K562 (cell line): ENCODE results near the gene OR2A14. TPM values are rescaled to one million over a fixed set of nuclear protein-coding genes. Genes with fewer than 3 reads are reported as not detected.

ENCODE experiments used
- ATAC-seq: fragments of 200-7000 bp; cut with Tn5 transposase; 3 replicates; pipeline ENCODE4 v1.9.1; 2020; ENCODE audit warnings: moderate library complexity
- BruUV-seq: library from RNA; stranded (reverse); fragments of 400-500 nt; replicated peaks from 2 replicates; lab custom pipeline; 2021; lab: Mats Ljungman, UMichigan
- CTCF ChIA-PET: fragments of 300-600 bp; formaldehyde crosslinking; extraction: SDS; loops from one replicate; lab custom pipeline; 2021; ENCODE audit warnings: low intra/inter-chr PET ratio; lab: Yijun Ruan, JAX
- POLR2A ChIA-PET: fragments of 300-600, 350-650 bp; sonication (Branson Sonifier 250); formaldehyde crosslinking; extraction: SDS; loops from one replicate; lab custom pipeline; 2021; ENCODE audit warnings: antibody characterized with exemption, inconsistent platforms; lab: Yijun Ruan, JAX
- DNase-seq, 4 experiments: peaks; one replicate each; pipeline versions ENCODE4 v3.0.0 to v3.0.0-alpha.2; 2011 to 2018; ENCODE audit warnings: low spot score in 3 of 4, mixed read lengths in 3 of 4; ENCODE audit errors: extremely low read depth in 1 of 4
- FAIRE-seq: peaks from 2 replicates; lab custom pipeline; 2011; peaks lifted over from hg19 to GRCh38; lab: Jason Lieb, UNC
- H2AFZ ChIP-seq: 2 replicates; pipeline ENCODE4 v1.6.0; 2011; ENCODE audit warnings: low read depth, low read length, control low read depth, inconsistent platforms
- H3K27ac ChIP-seq: fragments of 200-600 bp; 3 replicates; pipeline ENCODE4 v1.8.0; 2011; ENCODE audit warnings: low read depth, mild to moderate bottlenecking, control low read depth, inconsistent platforms, low read length, moderate library complexity, mixed read lengths; ENCODE audit errors: extremely low read depth
- H3K27me3 ChIP-seq, 2 experiments: fragments of 300-600 bp in 1 of 2; 2 replicates in 1 of 2; 3 replicates in 1 of 2; pipeline versions ENCODE4 v1.6.0 to v1.8.0; 2011; ENCODE audit warnings: inconsistent platforms in 2 of 2, low read length in 2 of 2, mild to moderate bottlenecking in 1 of 2, mixed read lengths in 1 of 2, moderate library complexity in 1 of 2; ENCODE audit not compliant: control insufficient read depth in 2 of 2, insufficient read depth in 2 of 2
- H3K36me3 ChIP-seq: fragments of 300-600 bp; 3 replicates; pipeline ENCODE4 v1.8.0; 2011; ENCODE audit warnings: mild to moderate bottlenecking, low read length, inconsistent platforms; ENCODE audit not compliant: control insufficient read depth, insufficient read depth
- H3K4me1 ChIP-seq, 2 experiments: fragments of 200-600 bp in 1 of 2; replicated peaks in 1 of 2; 2 replicates in 1 of 2; 3 replicates in 1 of 2; pipeline versions ENCODE4 v1.5.1 to v1.8.0; 2011; ENCODE audit warnings: inconsistent platforms in 2 of 2, low read length in 2 of 2, mild to moderate bottlenecking in 1 of 2, mixed read lengths in 1 of 2, moderate library complexity in 1 of 2; ENCODE audit not compliant: control insufficient read depth in 2 of 2, insufficient read depth in 2 of 2
- H3K4me2 ChIP-seq: 2 replicates; pipeline ENCODE4 v1.6.1; 2011; ENCODE audit warnings: low read length, control low read depth, inconsistent platforms, mixed read lengths; ENCODE audit not compliant: insufficient read depth
- H3K4me3 ChIP-seq: fragments of 200-600 bp; sonication (generic), shearing (Covaris generic); 2 replicates; pipeline ENCODE4 v1.5.1; 2016; ENCODE audit warnings: control low read depth, inconsistent platforms
- H3K79me2 ChIP-seq: fragments of 200-600 bp; 3 replicates; pipeline ENCODE4 v1.8.0; 2011; ENCODE audit warnings: low read length, inconsistent platforms; ENCODE audit not compliant: control insufficient read depth, insufficient read depth
- H3K9ac ChIP-seq, 2 experiments: 2 replicates each; pipeline versions ENCODE4 v1.6.0 to v1.6.1; 2011; ENCODE audit warnings: low read depth in 2 of 2, low read length in 2 of 2, control low read depth in 1 of 2, inconsistent platforms in 1 of 2, mild to moderate bottlenecking in 1 of 2, mixed read lengths in 1 of 2; ENCODE audit not compliant: insufficient read depth in 1 of 2
- H3K9me1 ChIP-seq: one replicate; pipeline ENCODE4 v1.6.0; 2011; ENCODE audit warnings: inconsistent platforms, mild to moderate bottlenecking, low read length, moderate library complexity; ENCODE audit not compliant: control insufficient read depth, insufficient read depth
- H3K9me3 ChIP-seq: replicated peaks from 2 replicates; pipeline ENCODE4 v1.5.1; 2011; ENCODE audit warnings: low read depth, low read length, inconsistent platforms; ENCODE audit not compliant: control insufficient read depth, insufficient read depth
- H4K20me1 ChIP-seq: replicated peaks from 2 replicates; pipeline ENCODE4 v1.6.1; 2011; ENCODE audit warnings: low read length, inconsistent platforms, mixed read lengths; ENCODE audit not compliant: control insufficient read depth, insufficient read depth
- BCL6 ChIP-seq: fragments of 250-450 bp; sonication (Bioruptor Pico); IDR thresholded peaks from 2 replicates; pipeline ENCODE4 v1.4.0; 2020
- NR3C1 ChIP-seq: sonication (generic); formaldehyde crosslinking; IDR thresholded peaks from 2 replicates; pipeline ENCODE4 v1.8.1; 2022; ENCODE audit warnings: missing genetic modification reagents
- POLR2G ChIP-seq: fragments of 200-400 bp; formaldehyde crosslinking; IDR thresholded peaks from 2 replicates; pipeline ENCODE4 v1.6.1; 2017; ENCODE audit warnings: low read depth, mild to moderate bottlenecking, antibody characterized with exemption, low read length, moderate library complexity
- RAD21 ChIP-seq, 2 experiments: fragments of 250-450 bp in 1 of 2; fragments of 450-650 bp in 1 of 2; sonication (Bioruptor Pico) in 1 of 2; formaldehyde crosslinking in 1 of 2; IDR thresholded peaks in 1 of 2; conservative IDR thresholded peaks in 1 of 2; 2 replicates each; pipeline versions ENCODE4 v1.4.0 to v1.8.0; 2020 to 2022; ENCODE audit warnings: mild to moderate bottlenecking in 2 of 2, moderate library complexity in 1 of 2
- SAFB2 ChIP-seq: fragments of 200-400 bp; formaldehyde crosslinking; IDR thresholded peaks from 2 replicates; pipeline ENCODE4 v1.6.1; 2018; ENCODE audit warnings: borderline replicate concordance, low read length, low read depth, moderate library complexity; ENCODE audit not compliant: severe bottlenecking
- TCF7 ChIP-seq: sonication (generic); IDR thresholded peaks from 2 replicates; pipeline ENCODE4 v1.6.1; 2016; ENCODE audit warnings: antibody characterized with exemption, borderline replicate concordance
- ZNF282 ChIP-seq: sonication (generic); formaldehyde crosslinking; IDR thresholded peaks from 2 replicates; pipeline ENCODE4 v1.8.1; 2023; ENCODE audit warnings: missing genetic modification reagents
- WGBS: fragments of 100-300 bp; shearing (Covaris generic); methylation state at CpG from one replicate; pipeline ENCODE4 v1.1.6; 2016; ENCODE audit warnings: low coverage, mixed read lengths; ENCODE audit not compliant: insufficient coverage; ENCODE audit errors: missing lambda C conversion rate; 5-methylcytosine and 5-hydroxymethylcytosine counted together
- in situ Hi-C: fragments of 300-500 bp; cut with MboI; formaldehyde crosslinking; loops from 4 replicates; pipeline ENCODE4 v1.15.0; 2018; ENCODE audit warnings: inconsistent platforms, mixed read lengths
- intact Hi-C: fragments of 100-400 bp; cut with micrococcal nuclease; formaldehyde crosslinking; loops from 2 replicates; pipeline ENCODE4 v1.14.2; 2022
- polyA plus RNA-seq, 8 experiments: library from polyadenylated mRNA; depleted of rRNA in 4 of 8; stranded (reverse) in 5 of 8; unstranded in 3 of 8; fragments of >200 nt; fragmentation: Nextera tagmentation in 2 of 8; fragmentation: Illumina TruSeq in 1 of 8; extraction: Ambion mirVana in 2 of 8; extraction: Trizol in 1 of 8; gene quantifications; 2 replicates each; pipeline versions ENCODE4 v1.2.1 to v1.2.3, GENCODE V29; 2011 to 2014; ENCODE audit warnings: inconsistent platforms in 1 of 8, missing spikeins in 1 of 8
- total RNA-seq, 7 experiments: library from RNA; depleted of rRNA in 6 of 7; stranded (reverse); fragments of >200 nt in 6 of 7; fragmentation: Illumina TruSeq in 2 of 7; extraction: Trizol in 2 of 7; gene quantifications; 2 replicates each; pipeline versions ENCODE4 v1.2.1 to v1.2.3, GENCODE V29; 2011 to 2021; ENCODE audit warnings: low replicate concordance in 1 of 7
- TF ChIP-seq, protein P1 (sequence below), 3 experiments: IDR thresholded peaks in 2 of 3; conservative IDR thresholded peaks in 1 of 3; 2 replicates each; pipeline ENCODE4 v1.5.1; 2011 to 2012; ENCODE audit warnings: low read length in 3 of 3, mild to moderate bottlenecking in 3 of 3, control low read depth in 2 of 3, improper control_type of control experiment in 1 of 3, inconsistent platforms in 1 of 3, low read depth in 1 of 3, mixed read lengths in 1 of 3, moderate library complexity in 1 of 3; ENCODE audit not compliant: insufficient read depth in 2 of 3

OR2A14 gene
- total and polyA plus RNA-seq, 9 of the 15 experiments (the other 6 are each of a cell fraction or from before 2014, with no cell fraction given): not detected

DNA sequence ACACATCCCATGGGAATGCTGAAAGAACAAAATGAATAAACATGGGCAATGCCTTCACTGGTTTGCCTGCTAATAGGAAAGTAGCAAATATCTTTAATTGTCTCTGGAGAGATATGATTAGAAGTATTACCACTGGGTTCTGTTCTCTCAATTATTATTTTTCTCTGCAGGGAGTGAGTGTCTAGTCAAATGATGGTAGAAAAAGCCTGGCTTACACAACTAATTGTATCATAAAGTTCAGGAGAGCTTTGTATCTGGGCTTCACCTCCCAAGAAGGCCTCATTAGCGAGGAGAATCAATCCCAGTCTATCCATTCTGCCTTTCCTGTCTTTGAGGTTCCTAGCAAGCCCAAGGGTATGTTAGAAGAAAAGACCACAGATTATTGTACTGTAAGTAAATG lies at the start of gene OR2A14 (continued):
- TF ChIP-seq SAFB2 (no peak), BCL6 (CRISPR knock-in tag) (no peak), POLR2G (no peak), ZNF282 (CRISPR knock-in tag) (no peak)

DNA sequence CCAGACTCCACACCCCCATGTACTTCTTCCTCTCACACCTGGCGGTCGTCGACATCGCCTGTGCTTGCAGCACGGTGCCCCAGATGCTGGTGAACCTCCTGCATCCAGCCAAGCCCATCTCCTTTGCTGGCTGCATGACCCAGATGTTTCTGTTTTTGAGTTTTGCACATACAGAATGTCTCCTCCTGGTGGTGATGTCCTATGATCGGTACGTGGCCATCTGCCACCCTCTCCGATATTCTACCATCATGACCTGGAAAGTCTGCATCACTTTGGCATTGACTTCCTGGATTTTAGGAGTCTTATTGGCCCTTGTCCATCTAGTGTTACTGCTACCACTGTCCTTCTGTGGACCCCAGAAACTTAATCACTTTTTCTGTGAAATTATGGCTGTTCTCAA lies 48.6 kb upstream of the OR2A14 start:
- POLR2A ChIA-PET: no interaction called here
- no peak for FAIRE-seq

More for the DNA sequence above, 48.6 kb upstream of the OR2A14 start:
- no peak overlapping the region for H3K4me3 ChIP-seq
- H3K9me1 ChIP-seq: no peaks in the 10 kb centered on the region
- H3K36me3 ChIP-seq: no peaks in the 10 kb centered on the region
- no peak for TF ChIP-seq NR3C1 (CRISPR knock-in tag)
- peak in 1 of 2 experiments; percentile 16; a peak in 1 of 4 replicates for TF ChIP-seq RAD21 (CRISPR knock-in tag; conservative IDR thresholded peaks at IDR 0.05 in 1 of 2, IDR thresholded peaks at IDR 0.05 in 1 of 2)
- TF ChIP-seq, protein P1, sequence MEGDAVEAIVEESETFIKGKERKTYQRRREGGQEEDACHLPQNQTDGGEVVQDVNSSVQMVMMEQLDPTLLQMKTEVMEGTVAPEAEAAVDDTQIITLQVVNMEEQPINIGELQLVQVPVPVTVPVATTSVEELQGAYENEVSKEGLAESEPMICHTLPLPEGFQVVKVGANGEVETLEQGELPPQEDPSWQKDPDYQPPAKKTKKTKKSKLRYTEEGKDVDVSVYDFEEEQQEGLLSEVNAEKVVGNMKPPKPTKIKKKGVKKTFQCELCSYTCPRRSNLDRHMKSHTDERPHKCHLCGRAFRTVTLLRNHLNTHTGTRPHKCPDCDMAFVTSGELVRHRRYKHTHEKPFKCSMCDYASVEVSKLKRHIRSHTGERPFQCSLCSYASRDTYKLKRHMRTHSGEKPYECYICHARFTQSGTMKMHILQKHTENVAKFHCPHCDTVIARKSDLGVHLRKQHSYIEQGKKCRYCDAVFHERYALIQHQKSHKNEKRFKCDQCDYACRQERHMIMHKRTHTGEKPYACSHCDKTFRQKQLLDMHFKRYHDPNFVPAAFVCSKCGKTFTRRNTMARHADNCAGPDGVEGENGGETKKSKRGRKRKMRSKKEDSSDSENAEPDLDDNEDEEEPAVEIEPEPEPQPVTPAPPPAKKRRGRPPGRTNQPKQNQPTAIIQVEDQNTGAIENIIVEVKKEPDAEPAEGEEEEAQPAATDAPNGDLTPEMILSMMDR (IDR thresholded peaks at IDR 0.05 in 2 of 3, conservative IDR thresholded peaks at IDR 0.05 in 1 of 3; ENCODE audit: insufficient read depth in 2 of 3, low read depth in 1 of 3, low read length in 3 of 3): peak; percentile 31 to 37 (median 35); a peak in 4 of 6 replicates
- TF ChIP-seq TCF7: no peak
- H3K27ac ChIP-seq: no peak overlapping the region
- ATAC-seq (peak; percentile 55), DNase-seq (peak in 1 of 4 experiments; percentile 22)
- H3K79me2 ChIP-seq: no peaks in the 10 kb centered on the region
- intact Hi-C loops: no loop called here
- no peaks in the 10 kb centered on the region for H3K27me3 ChIP-seq
- H2AFZ ChIP-seq: peak overlapping the region; percentile 71
- H3K4me2 ChIP-seq: no peak overlapping the region
- H3K9me3 ChIP-seq: no peaks in the 10 kb centered on the region
- H3K9ac ChIP-seq: no peak overlapping the region
- CTCF ChIA-PET: no interaction called here
- BruUV-seq: no TSS peak
- in situ Hi-C loops: no loop called here
- WGBS: 7% methylated on average over 8 of the region's 8 CpGs
- no peaks in the 10 kb centered on the region for H3K4me1 ChIP-seq
- no peaks in the 10 kb centered on the region for H4K20me1 ChIP-seq
